H1 (cell line): Measurements from ENCODE around the gene PALS2. TPM values are rescaled to one million over a fixed set of nuclear protein-coding genes. Genes with fewer than 3 reads are reported as not detected.

Source experiments
- CTCF ChIA-PET: fragments of 300-600 bp; sonication (Branson Sonifier 250); formaldehyde crosslinking; loops from one replicate; lab custom pipeline; 2021; ENCODE audit not compliant: partially characterized antibody; lab: Charles Lee
- POLR2A ChIA-PET: fragments of 300-600 bp; sonication (Branson Sonifier 250); formaldehyde crosslinking; loops from one replicate; lab custom pipeline; 2021; ENCODE audit warnings: inconsistent platforms; ENCODE audit not compliant: partially characterized antibody; lab: Charles Lee
- DNase-seq, 2 experiments: peaks; one replicate each; pipeline versions ENCODE4 v3.0.0 to v3.0.0-alpha.2; 2010 to 2022; ENCODE audit warnings: low spot score in 2 of 2, low read depth in 1 of 2, mixed read lengths in 1 of 2
- FAIRE-seq: peaks from 2 replicates; lab custom pipeline; 2011; peaks lifted over from hg19 to GRCh38; lab: Jason Lieb, UNC
- H2AFZ ChIP-seq: 2 replicates; pipeline ENCODE4 v1.8.1; 2012; ENCODE audit warnings: low read length, inconsistent platforms
- H2AK5ac ChIP-seq: 2 replicates; pipeline ENCODE4 v1.6.1; 2013; ENCODE audit warnings: low read depth, low read length
- H2BK120ac ChIP-seq: replicated peaks from 2 replicates; pipeline ENCODE3; 2013; ENCODE audit warnings: low read depth, low read length, inconsistent platforms
- H2BK12ac ChIP-seq: 2 replicates; pipeline ENCODE4 v1.6.1; 2013; ENCODE audit warnings: low read depth, low read length
- H2BK15ac ChIP-seq: 2 replicates; pipeline ENCODE4 v1.6.1; 2013; ENCODE audit warnings: low read length
- H2BK20ac ChIP-seq: 2 replicates; pipeline ENCODE4 v1.6.1; 2013; ENCODE audit warnings: low read length
- H2BK5ac ChIP-seq: 2 replicates; pipeline ENCODE4 v1.6.1; 2013; ENCODE audit warnings: low read depth, low read length
- H3K14ac ChIP-seq: 2 replicates; pipeline ENCODE4 v1.6.1; 2013; ENCODE audit warnings: inconsistent platforms; ENCODE audit not compliant: insufficient read length
- H3K18ac ChIP-seq: 2 replicates; pipeline ENCODE4 v1.6.1; 2013; ENCODE audit warnings: low read length; ENCODE audit errors: extremely low read depth
- H3K23ac ChIP-seq: 2 replicates; pipeline ENCODE4 v1.6.1; 2013; ENCODE audit warnings: inconsistent platforms; ENCODE audit not compliant: insufficient read length
- H3K23me2 ChIP-seq: 2 replicates; pipeline ENCODE4 v1.6.1; 2013; ENCODE audit warnings: low read depth, low read length
- H3K27ac ChIP-seq: 2 replicates; pipeline ENCODE4 v1.6.1; 2011; ENCODE audit warnings: low read depth, low read length, inconsistent platforms
- H3K27me3 ChIP-seq, 4 experiments: replicated peaks in 1 of 4; 1 replicate in 1 of 4; 2 replicates in 3 of 4; pipeline versions ENCODE4 v1.6.1 to v1.8.1; 2011 to 2013; ENCODE audit warnings: low read length in 3 of 4, mild to moderate bottlenecking in 3 of 4, inconsistent platforms in 2 of 4, mixed read lengths in 2 of 4, moderate library complexity in 1 of 4; ENCODE audit not compliant: control insufficient read depth in 3 of 4, insufficient read depth in 3 of 4; ENCODE audit errors: extremely low read depth in 1 of 4
- H3K36me3 ChIP-seq, 4 experiments: 2 replicates each; pipeline versions ENCODE4 v1.6.1 to v1.8.1; 2011 to 2013; ENCODE audit warnings: mild to moderate bottlenecking in 4 of 4, low read length in 3 of 4, moderate library complexity in 2 of 4, control low read depth in 1 of 4, inconsistent platforms in 1 of 4; ENCODE audit not compliant: insufficient read depth in 4 of 4, control insufficient read depth in 2 of 4
- H3K4ac ChIP-seq: replicated peaks from 2 replicates; pipeline ENCODE3; 2013; ENCODE audit warnings: low read length, low read depth, mixed read lengths, inconsistent platforms; ENCODE audit not compliant: insufficient read length
- H3K4me1 ChIP-seq, 4 experiments: replicated peaks in 1 of 4; 1 replicate in 1 of 4; 2 replicates in 3 of 4; pipeline versions ENCODE4 v1.6.1 to v1.8.1; 2011 to 2013; ENCODE audit warnings: low read length in 3 of 4, inconsistent platforms in 2 of 4, mixed read lengths in 1 of 4; ENCODE audit not compliant: insufficient read depth in 4 of 4, control insufficient read depth in 3 of 4
- H3K4me2 ChIP-seq, 2 experiments: 2 replicates each; pipeline versions ENCODE4 v1.6.1 to v1.8.1; 2011 to 2013; ENCODE audit warnings: low read depth in 2 of 2, low read length in 2 of 2, control low read depth in 1 of 2, inconsistent platforms in 1 of 2, mild to moderate bottlenecking in 1 of 2; ENCODE audit not compliant: insufficient read depth in 1 of 2
- H3K4me3 ChIP-seq, 4 experiments: fragments of 200-600, 300-600 bp in 1 of 4; sonication (generic), shearing (Covaris generic), sonication (Bioruptor Twin) in 1 of 4; 2 replicates each; pipeline versions ENCODE4 v1.5.1 to v1.8.1; 2011 to 2016; ENCODE audit warnings: low read length in 4 of 4, low read depth in 3 of 4, control low read depth in 2 of 4, inconsistent platforms in 2 of 4, mild to moderate bottlenecking in 2 of 4, mixed read lengths in 1 of 4, moderate library complexity in 1 of 4; ENCODE audit not compliant: insufficient read depth in 2 of 4; ENCODE audit errors: extremely low read depth in 1 of 4
- H3K56ac ChIP-seq: replicated peaks from 2 replicates; pipeline ENCODE3; 2013; ENCODE audit warnings: low read depth, mild to moderate bottlenecking, mixed read lengths, low read length, inconsistent platforms; ENCODE audit not compliant: insufficient read length
- H3K79me1 ChIP-seq: 2 replicates; pipeline ENCODE4 v1.6.1; 2013; ENCODE audit warnings: low read depth, low read length, control low read depth
- H3K79me2 ChIP-seq, 2 experiments: 2 replicates each; pipeline versions ENCODE4 v1.6.1 to v1.8.1; 2012 to 2013; ENCODE audit warnings: low read length in 2 of 2, mild to moderate bottlenecking in 2 of 2, inconsistent platforms in 1 of 2; ENCODE audit not compliant: insufficient read depth in 2 of 2, control insufficient read depth in 1 of 2
- H3K9ac ChIP-seq, 4 experiments: replicated peaks in 1 of 4; 1 replicate in 1 of 4; 2 replicates in 3 of 4; pipeline versions ENCODE4 v1.6.1 to v1.8.1; 2011 to 2013; ENCODE audit warnings: low read depth in 3 of 4, low read length in 3 of 4, control low read depth in 2 of 4, mild to moderate bottlenecking in 2 of 4, moderate library complexity in 2 of 4, inconsistent platforms in 1 of 4; ENCODE audit errors: extremely low read depth in 1 of 4
- H3K9me3 ChIP-seq, 2 experiments: 2 replicates each; pipeline versions ENCODE4 v1.6.1 to v1.8.1; 2012 to 2013; ENCODE audit warnings: mild to moderate bottlenecking in 2 of 2, moderate library complexity in 2 of 2, control low read depth in 1 of 2, inconsistent platforms in 1 of 2, low read depth in 1 of 2, low read length in 1 of 2, mixed read lengths in 1 of 2; ENCODE audit not compliant: insufficient read depth in 2 of 2
- H4K20me1 ChIP-seq, 2 experiments: replicated peaks in 1 of 2; 2 replicates each; pipeline versions ENCODE3 to v1.8.1; 2011 to 2013; ENCODE audit warnings: inconsistent platforms in 2 of 2, low read length in 2 of 2, mild to moderate bottlenecking in 1 of 2; ENCODE audit not compliant: insufficient read depth in 2 of 2, control insufficient read depth in 1 of 2
- H4K5ac ChIP-seq: 2 replicates; pipeline ENCODE4 v1.6.1; 2013; ENCODE audit warnings: low read length, low read depth, mixed read lengths, inconsistent platforms; ENCODE audit not compliant: insufficient read length
- H4K8ac ChIP-seq: 2 replicates; pipeline ENCODE4 v1.8.0; 2013; ENCODE audit warnings: mild to moderate bottlenecking, moderate library complexity, low read length, inconsistent platforms; ENCODE audit not compliant: insufficient read depth; ENCODE audit errors: extremely low read depth
- H4K91ac ChIP-seq: replicated peaks from 2 replicates; pipeline ENCODE3; 2013; ENCODE audit warnings: low read length, mixed read lengths, inconsistent platforms; ENCODE audit not compliant: insufficient read length
- POLR2AphosphoS5 ChIP-seq: IDR thresholded peaks from 2 replicates; pipeline ENCODE4 v1.6.1; 2011; ENCODE audit warnings: low read depth, low read length
- ZNF274 ChIP-seq: IDR thresholded peaks from 2 replicates; pipeline ENCODE4 v1.7.0; 2012; ENCODE audit warnings: low read length, borderline replicate concordance; ENCODE audit errors: extremely low read depth
- WGBS, 2 experiments: shearing (Covaris generic) in 1 of 2; methylation state at CpG; one replicate each; pipeline versions ENCODE4 v1.1.6 to v1.1.7; 2013 to 2015; ENCODE audit warnings: low lambda C conversion rate in 2 of 2, mixed read lengths in 2 of 2, inconsistent platforms in 1 of 2, low coverage in 1 of 2, missing lambda C conversion rate in 1 of 2; ENCODE audit not compliant: insufficient replicate concordance in 2 of 2, insufficient coverage in 1 of 2, insufficient read length in 1 of 2; ENCODE audit errors: extremely low coverage in 1 of 2, missing lambda C conversion rate in 1 of 2; 5-methylcytosine and 5-hydroxymethylcytosine counted together
- polyA plus RNA-seq, 7 experiments: library from polyadenylated mRNA; depleted of rRNA in 3 of 7; stranded (reverse) in 5 of 7; unstranded in 2 of 7; fragments of >200 nt in 5 of 7; fragments of 200-250 nt in 2 of 7; gene quantifications; 1 replicate in 5 of 7; 2 replicates in 1 of 7; 4 replicates in 1 of 7; pipeline versions ENCODE4 v1.2.1 to v1.2.3, GENCODE V29; 2011 to 2013; ENCODE audit warnings: missing spikeins in 2 of 7, mixed read lengths in 2 of 7
- total RNA-seq: library from RNA; stranded (reverse); fragmentation: NEBNext Ultra II Directional; extraction: Animal tissue kit (Norgen Biotek cat#: 25700); gene quantifications from 2 replicates; pipeline ENCODE4 v1.2.1, GENCODE V29; 2021

PALS2 gene
- total and polyA plus RNA-seq, 2 of the 8 experiments (the other 6 are each of a cell fraction or from before 2014, with no cell fraction given), result 10.4 to 98.3 TPM

DNA sequence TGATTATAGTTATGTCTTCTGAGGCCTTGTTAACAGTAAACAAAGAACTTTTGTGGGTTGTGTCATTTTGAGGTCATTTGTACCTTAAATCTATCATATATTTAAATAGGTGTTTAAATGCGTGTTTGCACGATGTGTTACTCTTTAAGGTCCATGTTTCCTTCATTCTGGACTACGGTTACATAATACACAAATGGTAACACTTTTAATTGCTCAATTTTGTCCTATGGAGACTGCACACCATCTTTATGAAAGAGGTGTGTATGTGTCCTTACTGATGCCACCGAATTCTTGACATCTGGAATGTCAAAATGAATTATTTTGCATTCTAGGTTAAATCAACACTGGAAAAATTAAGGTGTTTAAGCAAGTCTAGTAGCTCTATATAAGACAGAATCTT lies 1.7 kb downstream of the PALS2 start:
- ChIA-PET POLR2A (interaction anchor here (0.8 to 9.5 kb wide), 3 partner anchors 12 to 167 kb away, joined by 3 to 65 read pairs (median 4); no protein-coding TSS in a partner anchor), CTCF (interaction anchor here (1.0 to 5.4 kb wide), 9 partner anchors 13 to 285 kb away, joined by 3 to 51 read pairs (median 7); no protein-coding TSS in a partner anchor)
- Histone ChIP-seq H3K18ac (no peak overlapping the region), H3K4me1 (peaks cover 0 to 16% (median 5%) of the 10 kb centered on the region in 4 experiments; a peak in 5 of 7 replicates), H3K4me2 (peak overlapping the region; percentile 65 to 86), H3K23ac (no peak overlapping the region), H2BK12ac (no peak overlapping the region), H2BK15ac (no peak overlapping the region), H3K27me3 (peaks cover 0 to 4% (median 0%) of the 10 kb centered on the region in 4 experiments; a peak in 2 of 7 replicates), H4K5ac (no peak overlapping the region), H3K79me2 (peaks cover 0 to 62% of the 10 kb centered on the region in 2 experiments; a peak in 3 of 4 replicates), H3K27ac (no peak overlapping the region), H3K79me1 (no peaks in the 10 kb centered on the region), H4K8ac (no peak overlapping the region), H3K4me3 (peak overlapping the region; percentile 82 to 93 (median 84); a peak in 7 of 8 replicates), H3K9me3 (no peaks in the 10 kb centered on the region), H3K56ac (no peak overlapping the region), H3K4ac (no peak overlapping the region), H4K91ac (no peak overlapping the region), H4K20me1 (peaks cover 5% of the 10 kb centered on the region in 2 experiments), H3K23me2 (peaks cover 9% of the 10 kb centered on the region), H2AFZ (no peak overlapping the region), H3K14ac (no peak overlapping the region), H2BK20ac (no peak overlapping the region), H2BK120ac (no peak overlapping the region), H2BK5ac (no peak overlapping the region), H3K9ac (no peak overlapping the region; a peak in 1 of 7 replicates), H2AK5ac (no peak overlapping the region), H3K36me3 (no peaks in the 10 kb centered on the region)
- FAIRE-seq, result no peak
- DNase-seq, result no peak
- 62% methylated on average over 4 of the region's 4 CpGs; no CpG with 5 or more reads in 1 of the 2 experiments for WGBS, 2 experiments
- no peak for TF ChIP-seq POLR2AphosphoS5
- no peak for TF ChIP-seq ZNF274
